Stimulated activated CD4-positive, alpha-beta T cell treated with anti-CD3 and anti-CD28 coated beads, TNF-alpha, amount 100 ng/mL, for 4 hours (primary cell): ENCODE measurements around the gene PPP2R2C.

Experiments used
- DNase-seq, 3 experiments: peaks; one replicate each; pipeline ENCODE4 v3.0.0-alpha.2; 2020; ENCODE audit warnings: low read depth in 3 of 3

PPP2R2C gene

DNA sequence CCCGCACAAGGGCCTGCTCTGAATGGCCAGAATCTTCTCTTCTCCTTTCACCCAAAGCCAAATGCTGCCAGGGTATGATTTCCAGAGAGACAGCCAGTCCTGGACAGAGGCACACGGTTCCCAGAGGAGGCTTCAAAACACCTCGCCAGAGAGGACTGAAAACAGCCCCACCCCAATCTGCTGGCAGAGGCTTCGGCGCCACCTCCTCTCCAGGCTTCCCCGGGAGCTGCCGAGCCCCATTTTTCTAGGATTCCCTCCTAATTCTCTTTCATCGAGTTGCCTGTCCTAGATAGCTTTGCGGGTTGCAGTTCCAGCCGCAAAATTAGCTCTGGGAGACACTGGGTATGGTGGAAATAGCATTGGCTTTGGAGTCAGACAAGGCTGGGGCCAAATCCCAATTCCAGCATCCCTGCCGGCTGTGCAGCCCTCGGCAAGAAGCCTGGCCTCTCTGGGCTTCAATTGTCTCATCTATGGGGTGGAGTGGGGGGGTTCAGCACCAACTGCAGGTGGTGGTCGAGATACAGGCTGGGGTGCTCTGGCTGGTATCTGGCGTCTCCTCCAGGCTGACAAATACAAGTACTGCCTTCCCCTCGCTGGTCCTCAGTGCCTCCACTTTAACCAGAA, 22.6 kb downstream of the PPP2R2C start:
- no peak for DNase-seq

DNA sequence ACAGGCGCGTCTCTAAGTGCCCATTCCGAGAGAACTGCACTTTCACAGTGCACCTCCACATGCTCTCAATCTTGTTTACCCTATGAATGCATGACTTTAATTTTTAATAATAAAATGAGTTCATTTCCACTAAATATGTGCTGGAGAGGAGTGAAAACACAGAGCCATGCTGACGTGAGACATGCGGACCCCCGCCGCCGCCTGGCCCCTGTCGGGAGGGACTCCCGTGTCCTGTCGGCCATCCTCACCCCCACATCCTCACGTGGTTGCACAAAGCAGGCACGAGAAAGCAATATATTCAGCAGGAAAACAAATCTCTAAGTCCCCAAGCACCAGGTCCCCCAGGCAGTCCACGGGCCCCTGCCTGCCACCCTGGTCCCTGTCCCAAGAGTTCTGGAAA, 23.1 kb downstream of the PPP2R2C start:
- no peak for DNase-seq

DNA sequence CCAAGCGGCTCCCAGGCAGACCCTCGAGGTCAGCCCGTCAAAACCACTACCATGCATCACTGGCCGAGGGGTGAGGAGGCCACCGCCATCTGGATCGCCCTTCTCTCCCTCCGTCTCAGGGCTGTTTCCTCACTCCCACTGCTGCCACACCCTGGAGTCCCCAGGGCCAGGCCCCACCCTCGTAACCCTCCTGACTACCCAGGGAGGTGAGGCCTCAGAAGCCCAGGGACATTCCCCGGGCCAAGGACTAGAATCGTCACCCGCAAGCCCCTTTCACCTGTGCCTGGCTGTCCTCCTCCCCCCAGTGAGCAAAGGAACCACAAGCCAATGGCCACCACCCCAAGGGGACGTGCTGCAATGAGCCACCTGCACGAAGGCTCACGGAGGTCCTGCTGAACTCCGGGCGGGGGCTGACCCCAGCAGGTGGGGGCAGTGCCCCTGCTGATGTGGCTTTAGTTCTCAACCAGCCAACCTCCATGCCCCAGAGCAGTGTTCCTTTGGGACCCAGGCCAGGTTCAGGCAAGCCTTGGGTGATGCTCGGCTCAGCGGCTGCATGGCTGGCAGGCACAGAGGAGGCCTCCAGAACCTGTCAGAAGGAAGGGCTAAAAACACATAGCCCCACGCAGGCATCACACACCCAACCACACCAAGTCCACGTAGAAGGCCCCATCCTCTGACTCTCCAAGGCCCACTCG, 23.8 kb downstream of the PPP2R2C start:
- DNase-seq: no peak

DNA sequence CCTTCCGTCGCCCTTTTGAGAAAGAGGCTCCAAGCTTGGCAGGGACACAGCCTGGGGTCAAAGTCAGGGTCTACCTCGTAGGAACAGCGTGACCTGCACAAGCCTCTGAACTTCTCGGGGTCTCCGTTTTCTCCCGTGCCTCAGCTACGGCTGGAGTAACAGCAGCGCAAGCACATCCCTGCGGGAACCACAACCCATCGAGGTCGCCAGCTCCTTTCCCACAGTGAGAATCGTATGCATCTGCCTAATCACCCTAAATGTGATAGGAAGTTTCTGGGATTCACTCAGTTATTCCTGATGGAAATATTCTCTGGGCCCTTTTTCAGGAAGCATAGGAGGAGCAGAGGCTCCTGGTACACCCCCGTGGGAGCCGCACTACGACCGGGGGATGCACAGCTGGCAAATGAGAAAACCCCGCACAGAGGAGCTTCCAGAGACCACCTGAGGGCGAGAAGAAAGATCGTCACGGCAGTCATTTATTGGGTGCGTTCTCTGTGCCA, 24.7 kb downstream of the PPP2R2C start:
- no peak for DNase-seq

DNA sequence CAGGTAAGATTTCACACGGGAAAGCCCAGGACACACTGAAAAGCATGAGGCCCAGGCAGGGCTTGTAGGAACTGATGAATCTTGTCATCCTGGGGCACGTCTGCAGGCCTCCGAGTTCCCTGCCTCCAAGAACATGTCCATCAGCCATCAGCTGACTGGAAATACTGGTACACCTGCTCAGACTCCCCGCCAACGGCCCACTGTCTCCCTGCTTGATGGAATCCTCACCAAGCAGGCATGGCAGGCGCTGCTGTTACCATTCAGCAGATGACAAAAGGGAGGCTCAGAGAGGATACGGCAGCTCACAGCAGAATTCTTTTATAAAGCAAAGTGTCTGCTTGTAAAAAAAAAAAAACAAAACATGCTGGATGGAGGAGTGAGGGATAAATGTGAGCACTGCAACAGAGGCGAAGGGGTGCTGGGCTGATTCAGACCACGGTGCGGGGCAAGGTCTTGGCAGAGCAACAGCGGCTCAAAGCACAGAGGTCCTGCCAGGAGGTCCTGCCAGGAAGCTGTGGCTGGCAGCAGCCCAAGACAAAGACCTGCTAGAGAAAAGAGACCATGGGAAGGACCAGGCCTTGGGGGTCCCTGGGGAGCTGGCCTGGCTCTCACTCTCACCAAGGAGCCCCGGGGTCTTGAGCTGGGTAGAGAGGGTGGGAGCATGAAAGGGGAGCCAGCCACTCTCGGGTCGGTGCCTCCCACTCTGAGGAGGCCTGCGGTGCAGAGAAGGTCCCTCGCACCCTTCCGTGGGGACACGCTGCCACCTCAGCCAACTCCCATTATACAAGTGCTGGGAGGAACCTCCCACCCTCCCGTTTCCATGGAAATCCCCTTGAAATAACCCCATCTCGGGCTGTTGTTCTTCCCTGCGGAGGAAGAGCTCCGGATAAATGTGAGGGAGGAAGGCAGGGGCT, 25.6 kb downstream of the PPP2R2C start:
- DNase-seq: no peak

DNA sequence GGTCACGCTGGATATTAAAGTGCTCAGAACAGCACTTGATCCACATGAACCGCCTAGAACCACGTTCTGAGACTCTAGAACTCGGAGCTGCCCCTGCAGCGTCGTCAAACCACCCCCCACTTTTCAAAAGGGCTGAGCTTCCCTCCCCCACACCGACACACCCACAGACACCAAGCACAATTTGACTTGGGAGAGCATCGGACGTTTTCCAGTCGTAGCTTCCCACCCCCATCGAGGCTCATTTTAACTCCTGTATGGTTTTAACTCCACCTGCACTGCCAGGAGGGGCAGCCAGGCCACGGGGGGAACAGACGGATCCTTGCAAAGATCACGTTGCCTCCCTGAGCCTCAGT, 26.3 kb downstream of the PPP2R2C start:
- no peak for DNase-seq

DNA sequence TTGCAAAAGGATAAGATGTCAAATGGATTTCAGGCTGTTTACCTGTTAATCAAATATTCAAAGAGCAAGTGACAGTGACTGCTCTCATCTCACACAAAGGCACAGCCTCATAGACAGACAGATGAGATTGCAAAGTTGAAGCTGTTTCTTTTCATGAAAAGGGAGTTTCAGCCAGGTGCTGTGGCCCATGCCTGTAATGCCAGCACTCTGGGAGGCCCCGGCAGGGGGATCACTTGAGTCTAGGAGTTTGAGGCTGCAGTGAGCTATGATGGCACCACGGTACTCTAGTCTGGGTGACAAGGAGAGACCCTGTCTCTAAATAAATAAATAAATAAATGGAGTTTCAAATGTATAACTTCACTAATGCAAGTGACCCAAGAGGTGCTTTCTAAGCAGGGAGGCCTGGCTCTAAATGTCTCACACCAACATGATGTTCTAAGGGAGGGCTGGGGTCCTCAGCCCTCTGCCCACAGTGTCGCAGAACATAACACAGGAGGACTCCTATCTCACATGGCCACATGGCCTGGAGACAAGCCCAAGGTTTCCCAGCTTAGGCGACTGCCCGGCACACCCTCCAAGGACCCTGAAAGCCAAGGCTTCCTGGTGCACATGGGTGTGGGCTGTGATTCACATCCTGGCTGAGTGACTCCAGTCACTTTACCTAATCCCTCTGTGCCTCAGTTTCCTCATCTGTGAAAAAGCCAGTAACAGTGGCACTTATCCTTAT, 26.8 kb downstream of the PPP2R2C start:
- DNase-seq: no peak

DNA sequence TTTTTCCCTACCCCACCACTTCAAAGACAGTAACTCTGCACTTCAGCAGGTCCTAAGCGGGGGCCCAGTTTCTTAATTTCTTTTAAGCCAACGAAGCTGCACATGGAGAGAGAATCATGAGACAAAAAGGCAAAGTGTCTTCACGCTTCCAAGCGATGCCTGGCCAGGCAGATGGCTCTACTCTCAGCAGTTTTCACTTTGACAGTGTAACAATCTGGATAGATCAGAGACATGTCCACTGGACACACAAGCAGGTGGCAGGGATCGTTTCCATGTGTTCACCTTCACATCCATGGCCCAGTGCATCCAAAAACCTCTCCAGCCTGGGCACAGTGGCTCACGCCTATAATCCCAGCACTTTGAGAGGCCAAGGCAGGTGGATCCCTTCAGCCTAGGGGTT, 27.8 kb downstream of the PPP2R2C start:
- no peak for DNase-seq

DNA sequence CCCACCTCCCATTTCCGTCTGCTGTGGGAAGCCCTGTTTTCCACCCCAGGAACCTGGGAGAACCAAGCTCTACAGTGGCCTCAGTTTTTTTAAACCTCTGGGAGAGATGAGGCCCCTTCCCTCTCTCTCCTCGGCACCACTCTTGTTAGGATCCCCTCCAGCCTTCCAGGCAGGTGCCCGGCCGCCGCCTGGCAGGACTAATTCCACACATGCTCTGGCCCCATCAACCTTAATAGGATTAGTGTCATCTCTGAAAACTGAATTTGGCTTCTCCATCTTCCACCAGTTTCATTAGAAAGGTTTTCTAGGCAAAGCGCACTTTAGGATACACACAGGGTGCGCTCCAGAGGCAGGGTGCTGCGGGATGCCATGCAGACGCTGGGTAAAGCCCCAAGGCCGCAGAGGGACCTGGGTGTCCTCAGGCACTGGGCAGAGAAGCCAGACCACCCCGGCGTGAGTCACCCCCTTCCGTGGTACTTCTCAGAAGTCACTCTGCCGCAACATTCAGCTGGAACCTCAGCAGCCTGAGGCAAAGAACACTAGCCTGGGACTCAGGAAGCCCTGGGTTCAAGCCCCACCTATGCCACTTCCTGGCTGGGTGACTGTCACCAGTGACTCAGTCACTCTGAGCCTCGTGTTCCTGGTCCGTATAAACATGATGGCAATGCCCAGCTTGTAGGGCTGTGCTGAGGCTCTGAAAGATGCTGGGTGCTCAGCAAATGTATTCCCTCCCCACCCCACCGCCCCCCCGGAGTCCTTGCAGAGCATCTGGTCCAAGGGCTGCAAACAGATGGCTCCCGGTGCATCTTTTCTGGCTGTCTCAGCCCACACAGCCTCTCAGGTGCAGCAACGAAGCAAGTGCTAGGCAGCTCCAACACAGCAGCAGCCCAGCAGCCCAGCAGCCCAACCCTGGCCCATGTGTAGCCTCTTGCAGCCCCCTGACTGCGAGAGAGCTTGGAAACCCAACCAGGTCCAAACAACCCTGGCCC, 29.1 kb downstream of the PPP2R2C start:
- DNase-seq: no peak

DNA sequence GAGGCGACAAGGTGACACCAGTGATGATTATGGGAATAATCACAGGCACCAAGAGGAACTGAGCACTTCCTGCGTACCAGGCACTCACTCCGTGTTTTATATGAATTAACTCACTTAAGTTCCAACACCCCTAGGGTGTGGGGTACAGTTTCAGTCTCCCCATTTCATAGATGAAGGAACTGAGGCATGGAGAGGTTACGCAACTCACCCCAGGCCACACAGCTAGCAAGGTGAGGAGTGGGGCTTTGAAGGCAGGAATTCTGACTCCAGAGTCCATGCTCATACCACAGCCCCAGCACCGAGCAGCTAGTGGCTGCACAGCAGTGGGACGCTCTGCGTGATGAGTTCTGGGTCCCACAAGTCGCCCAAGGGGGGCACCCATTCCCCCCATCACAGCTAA, 29.9 kb downstream of the PPP2R2C start:
- DNase-seq: no peak

DNA sequence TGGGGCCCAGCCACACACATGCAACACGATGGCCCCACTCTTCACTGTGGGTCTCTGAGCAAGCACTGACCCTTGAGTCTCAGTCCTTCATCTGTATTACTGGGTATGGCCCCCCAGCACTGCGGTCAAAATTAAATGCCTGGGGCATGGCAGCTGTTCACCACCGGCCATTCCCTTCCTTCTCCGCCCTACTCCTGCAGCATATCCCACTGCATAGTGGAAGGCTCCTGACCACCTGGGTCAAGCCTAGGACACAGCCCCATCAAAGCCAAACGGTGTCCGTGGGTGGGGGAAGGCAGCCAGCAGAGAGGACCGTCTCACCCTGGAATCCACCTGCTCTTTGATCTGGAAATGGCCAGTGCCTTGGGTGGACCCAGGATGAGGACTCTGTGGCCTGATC, 30.7 kb downstream of the PPP2R2C start:
- no peak for DNase-seq

DNA sequence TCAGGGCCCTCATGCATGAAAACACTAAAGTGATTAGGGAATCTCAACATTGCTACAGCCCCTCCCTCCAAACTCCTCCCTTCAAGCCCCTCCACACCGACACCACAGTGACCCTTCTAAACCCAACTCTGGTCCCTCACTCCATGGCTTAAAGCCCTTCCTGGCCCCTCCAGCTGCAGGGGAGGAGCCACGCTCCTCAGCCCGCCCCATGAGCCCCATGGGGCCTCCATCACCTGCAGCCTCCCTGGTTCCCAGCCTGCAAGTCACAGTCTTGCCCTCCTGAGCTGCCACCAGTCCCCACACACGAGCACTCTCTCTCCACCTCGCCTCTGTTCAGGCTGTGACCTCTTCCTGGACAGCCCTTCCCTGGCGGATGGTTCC, 31.2 kb downstream of the PPP2R2C start:
- DNase-seq: no peak

DNA sequence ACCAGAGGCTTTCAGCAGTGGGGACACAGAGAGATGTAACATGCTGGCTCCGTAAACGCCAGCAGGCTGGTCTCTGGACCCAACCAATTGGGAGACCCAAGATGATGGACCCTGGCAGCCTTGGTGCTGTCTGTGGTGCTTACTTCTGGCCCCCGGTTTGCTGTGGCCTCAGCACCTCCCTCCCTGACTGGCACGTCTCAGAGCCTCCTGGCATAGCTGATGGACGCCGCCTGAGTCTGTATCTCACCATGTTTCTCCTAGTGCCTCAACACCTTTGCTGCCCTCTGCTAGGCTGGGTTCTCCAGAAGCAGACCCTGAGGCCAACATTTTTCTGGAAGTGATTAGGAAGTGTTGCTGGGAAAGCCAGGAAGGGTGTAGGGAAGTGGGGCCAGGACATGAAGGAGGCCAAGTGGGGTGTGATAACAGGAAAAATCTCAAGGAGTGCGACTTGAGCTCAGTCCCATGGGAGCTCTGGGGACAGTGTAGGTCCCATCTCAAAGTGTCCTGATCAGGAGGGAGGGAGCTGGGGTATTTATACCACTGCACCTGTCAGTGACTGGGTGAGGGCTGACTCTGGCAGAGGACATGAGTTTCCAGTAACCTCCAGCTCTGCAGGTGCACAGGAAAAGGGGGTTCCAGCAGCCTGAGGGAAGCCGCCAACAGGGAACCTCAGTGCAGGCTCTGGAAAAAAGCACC, 31.8 kb downstream of the PPP2R2C start:
- no peak for DNase-seq

DNA sequence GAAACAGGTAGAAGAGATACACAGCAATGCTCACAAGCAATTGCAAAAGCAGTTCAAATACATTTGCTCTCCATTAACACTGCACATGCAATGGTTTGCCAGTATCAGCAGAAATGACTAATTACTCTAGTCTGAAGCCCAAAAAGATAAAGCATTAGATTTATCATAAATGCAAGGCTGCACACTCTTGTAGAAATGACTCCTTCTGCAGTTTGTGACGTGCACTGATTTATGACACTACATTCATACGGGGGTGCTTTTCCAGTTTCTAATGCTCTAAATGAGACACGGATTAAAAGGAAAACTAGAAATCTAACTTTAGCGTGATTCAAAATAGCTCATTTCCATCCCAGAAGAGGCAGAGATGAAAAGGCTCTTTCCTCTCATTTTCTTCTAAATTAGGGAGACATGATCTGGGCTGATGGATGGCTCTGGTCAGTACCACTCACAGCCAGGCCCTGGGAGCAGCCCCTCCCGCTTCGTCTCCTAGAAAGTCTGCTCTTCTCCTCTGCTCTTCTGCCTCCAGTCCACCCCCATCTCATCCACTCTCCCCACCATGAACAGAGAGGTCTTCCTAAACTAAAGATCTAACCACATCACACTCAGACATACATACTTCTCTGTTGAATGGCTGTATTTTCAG, 33.2 kb downstream of the PPP2R2C start:
- DNase-seq: no peak

DNA sequence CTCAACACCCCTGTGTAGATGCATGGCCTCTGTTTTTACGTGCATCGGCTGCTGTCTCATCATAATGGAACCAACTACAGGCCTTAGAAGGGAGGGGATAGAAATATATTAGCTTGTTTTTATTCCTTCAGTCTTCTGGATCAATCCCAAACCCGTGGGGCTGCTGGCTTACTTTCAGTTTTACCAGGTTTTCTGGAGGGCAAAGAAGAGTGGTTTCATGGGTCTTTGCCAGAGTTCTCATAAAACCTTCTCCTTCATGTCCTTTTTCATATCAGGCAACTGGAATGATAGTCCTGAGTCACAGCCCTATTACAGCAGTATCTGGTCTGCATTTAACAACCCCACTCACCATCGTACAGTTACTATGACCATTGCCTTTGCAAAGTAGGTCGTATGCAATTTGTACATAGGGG, 34.6 kb downstream of the PPP2R2C start:
- no peak for DNase-seq

DNA sequence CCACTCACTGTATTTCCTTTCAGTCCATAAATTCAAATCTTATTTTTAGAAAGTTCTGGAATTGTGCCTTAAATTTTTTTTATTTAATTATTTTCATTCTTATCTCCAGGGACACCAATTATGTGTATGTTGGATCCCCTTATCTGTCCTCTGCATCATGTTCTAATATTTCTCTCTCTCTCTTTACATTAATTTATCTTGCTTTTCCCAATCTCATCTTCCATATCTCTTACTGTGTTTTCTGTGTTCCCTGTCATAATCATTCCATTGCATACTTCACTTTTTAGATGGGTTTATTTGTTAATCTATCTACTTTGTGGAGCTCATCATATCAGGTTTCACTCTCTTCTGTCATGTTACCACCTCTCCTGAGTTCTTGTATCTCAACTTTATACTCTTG, 37.4 kb downstream of the PPP2R2C start:
- no peak for DNase-seq

DNA sequence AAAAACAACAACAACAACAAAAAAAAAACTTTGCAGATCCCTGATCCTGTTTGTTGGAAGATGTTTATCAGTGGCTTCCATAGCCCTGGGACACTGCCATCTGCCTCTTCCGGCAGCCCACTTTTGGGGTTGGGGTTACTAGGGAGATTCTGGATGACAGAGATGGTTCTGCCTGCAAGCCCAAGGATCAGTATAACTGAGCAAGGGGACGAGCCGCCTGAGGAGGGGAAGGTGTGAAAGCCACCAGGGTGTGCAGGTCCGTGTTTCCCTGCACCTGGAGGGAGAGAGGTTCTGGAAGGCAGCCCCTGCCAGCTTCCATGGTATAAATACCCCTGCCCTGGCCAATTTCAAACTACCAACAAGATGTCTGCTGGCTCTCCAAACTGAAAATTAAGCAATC, 41.5 kb downstream of the PPP2R2C start:
- DNase-seq: no peak

DNA sequence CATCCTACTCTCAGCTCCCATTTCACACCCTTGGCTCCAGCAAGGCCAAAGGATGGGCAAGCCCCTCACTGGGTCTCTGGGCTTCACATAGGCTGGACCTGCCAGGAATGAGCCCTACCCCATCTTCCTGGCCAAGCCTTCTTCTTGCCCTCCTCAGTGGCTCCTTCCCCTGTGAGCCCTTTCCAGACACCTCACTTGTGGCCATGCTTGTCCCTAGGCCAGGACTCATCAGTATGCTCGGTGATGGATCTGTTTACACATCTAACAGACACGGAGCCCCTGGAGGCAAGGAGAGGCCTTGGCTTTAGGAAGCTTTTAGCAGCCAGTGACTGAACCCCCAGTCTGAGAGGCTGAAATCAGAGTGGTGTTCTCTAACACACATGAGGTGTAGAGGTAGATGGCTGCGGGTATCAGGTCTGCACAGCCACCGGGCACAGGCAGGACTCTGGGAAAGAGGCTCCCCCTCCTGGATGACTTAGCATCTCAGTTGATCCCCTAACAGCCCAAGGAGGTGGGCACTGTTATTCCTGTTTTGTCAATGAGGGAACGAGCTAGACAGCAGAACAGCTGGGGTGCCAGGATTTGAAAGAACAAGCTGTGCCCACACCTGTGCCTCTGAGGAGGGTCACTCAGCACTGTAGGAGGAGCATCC, 44.8 kb downstream of the PPP2R2C start:
- no peak for DNase-seq
